Measurements from ENCODE around the gene APEX1. TPM values are rescaled to one million over a fixed set of nuclear protein-coding genes. Genes with fewer than 3 reads are reported as not detected.
"Not testable (repeated sequence)": the region's sequence is repeated elsewhere in the genome, so short reads cannot be mapped to it uniquely, and the experiment has no call there.

APEX1 gene
- polyA plus RNA-seq, 1 of the 3 experiments (the other 2 are of a cell fraction), result 279 TPM

DNA sequence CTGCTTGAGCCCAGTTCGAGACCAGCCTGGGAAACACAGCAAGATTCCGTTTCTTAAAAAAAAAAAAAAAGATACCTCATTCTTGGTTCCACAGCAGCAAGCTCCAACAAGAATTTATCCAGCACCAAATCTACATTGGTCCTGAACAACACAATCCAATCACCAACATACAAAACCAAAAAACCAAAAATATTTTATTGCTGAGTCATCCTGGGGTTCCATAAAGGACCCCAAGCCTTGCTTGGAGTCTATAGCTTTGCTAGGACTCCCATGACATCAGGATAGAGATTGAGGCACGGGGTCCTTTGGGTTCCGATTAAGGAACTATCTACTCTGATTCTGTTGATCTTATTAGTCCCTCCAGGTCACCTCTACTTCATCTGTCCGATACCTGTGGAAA is 8.1 kb upstream of the APEX1 start (continued):
- TF ChIP-seq, protein P1, sequence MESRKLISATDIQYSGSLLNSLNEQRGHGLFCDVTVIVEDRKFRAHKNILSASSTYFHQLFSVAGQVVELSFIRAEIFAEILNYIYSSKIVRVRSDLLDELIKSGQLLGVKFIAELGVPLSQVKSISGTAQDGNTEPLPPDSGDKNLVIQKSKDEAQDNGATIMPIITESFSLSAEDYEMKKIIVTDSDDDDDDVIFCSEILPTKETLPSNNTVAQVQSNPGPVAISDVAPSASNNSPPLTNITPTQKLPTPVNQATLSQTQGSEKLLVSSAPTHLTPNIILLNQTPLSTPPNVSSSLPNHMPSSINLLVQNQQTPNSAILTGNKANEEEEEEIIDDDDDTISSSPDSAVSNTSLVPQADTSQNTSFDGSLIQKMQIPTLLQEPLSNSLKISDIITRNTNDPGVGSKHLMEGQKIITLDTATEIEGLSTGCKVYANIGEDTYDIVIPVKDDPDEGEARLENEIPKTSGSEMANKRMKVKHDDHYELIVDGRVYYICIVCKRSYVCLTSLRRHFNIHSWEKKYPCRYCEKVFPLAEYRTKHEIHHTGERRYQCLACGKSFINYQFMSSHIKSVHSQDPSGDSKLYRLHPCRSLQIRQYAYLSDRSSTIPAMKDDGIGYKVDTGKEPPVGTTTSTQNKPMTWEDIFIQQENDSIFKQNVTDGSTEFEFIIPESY (IDR thresholded peaks at IDR 0.05; ENCODE audit: borderline replicate concordance, low read depth), result no peak
- TF ChIP-seq ELF1 (IDR thresholded peaks at IDR 0.05) (no peak), FOSL2 (IDR thresholded peaks at IDR 0.05; ENCODE audit: borderline replicate concordance, low read depth) (no peak), EP300 (IDR thresholded peaks at IDR 0.05; ENCODE audit: borderline replicate concordance in 1 of 2, low read depth in 1 of 2, low read length in 1 of 2) (no peak), NFIC (IDR thresholded peaks at IDR 0.05; ENCODE audit: borderline replicate concordance) (no peak), FOXM1 (IDR thresholded peaks at IDR 0.05; ENCODE audit: low read depth) (no peak), MXI1 (IDR thresholded peaks at IDR 0.05; ENCODE audit: low read depth, low read length) (no peak)
- TF ChIP-seq, protein P2, sequence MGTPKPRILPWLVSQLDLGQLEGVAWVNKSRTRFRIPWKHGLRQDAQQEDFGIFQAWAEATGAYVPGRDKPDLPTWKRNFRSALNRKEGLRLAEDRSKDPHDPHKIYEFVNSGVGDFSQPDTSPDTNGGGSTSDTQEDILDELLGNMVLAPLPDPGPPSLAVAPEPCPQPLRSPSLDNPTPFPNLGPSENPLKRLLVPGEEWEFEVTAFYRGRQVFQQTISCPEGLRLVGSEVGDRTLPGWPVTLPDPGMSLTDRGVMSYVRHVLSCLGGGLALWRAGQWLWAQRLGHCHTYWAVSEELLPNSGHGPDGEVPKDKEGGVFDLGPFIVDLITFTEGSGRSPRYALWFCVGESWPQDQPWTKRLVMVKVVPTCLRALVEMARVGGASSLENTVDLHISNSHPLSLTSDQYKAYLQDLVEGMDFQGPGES (IDR thresholded peaks at IDR 0.05; ENCODE audit: low read depth, low read length), result no peak
- TF ChIP-seq, protein P3, sequence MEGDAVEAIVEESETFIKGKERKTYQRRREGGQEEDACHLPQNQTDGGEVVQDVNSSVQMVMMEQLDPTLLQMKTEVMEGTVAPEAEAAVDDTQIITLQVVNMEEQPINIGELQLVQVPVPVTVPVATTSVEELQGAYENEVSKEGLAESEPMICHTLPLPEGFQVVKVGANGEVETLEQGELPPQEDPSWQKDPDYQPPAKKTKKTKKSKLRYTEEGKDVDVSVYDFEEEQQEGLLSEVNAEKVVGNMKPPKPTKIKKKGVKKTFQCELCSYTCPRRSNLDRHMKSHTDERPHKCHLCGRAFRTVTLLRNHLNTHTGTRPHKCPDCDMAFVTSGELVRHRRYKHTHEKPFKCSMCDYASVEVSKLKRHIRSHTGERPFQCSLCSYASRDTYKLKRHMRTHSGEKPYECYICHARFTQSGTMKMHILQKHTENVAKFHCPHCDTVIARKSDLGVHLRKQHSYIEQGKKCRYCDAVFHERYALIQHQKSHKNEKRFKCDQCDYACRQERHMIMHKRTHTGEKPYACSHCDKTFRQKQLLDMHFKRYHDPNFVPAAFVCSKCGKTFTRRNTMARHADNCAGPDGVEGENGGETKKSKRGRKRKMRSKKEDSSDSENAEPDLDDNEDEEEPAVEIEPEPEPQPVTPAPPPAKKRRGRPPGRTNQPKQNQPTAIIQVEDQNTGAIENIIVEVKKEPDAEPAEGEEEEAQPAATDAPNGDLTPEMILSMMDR (IDR thresholded peaks at IDR 0.05), result no peak

DNA sequence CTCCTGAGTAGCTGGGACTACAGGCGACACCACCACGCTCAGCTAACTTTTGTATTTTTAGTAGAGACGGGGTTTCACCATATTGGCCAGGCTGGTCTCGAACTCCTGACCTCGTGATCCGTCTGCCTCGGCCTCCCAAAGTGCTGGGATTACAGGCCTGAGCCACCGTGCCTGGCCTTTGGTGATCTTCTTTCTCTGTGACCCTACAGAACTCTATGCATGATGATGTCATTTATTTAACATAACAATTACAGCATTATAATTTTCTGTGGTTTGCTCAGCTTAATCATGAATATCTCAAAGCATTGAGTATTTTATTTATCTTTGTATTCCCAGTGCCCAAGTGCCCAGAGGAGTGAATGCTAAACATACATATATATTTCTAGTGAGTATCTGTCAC is 2.2 kb upstream of the APEX1 start:
- H3K4me1 ChIP-seq (ENCODE audit: control insufficient read depth in 1 of 2, insufficient read depth in 2 of 2, low read depth in 1 of 2, low read length in 1 of 2); H2AFZ ChIP-seq (ENCODE audit: low read depth); H3K9me3 ChIP-seq; H3K9ac ChIP-seq; H3K4me2 ChIP-seq; H3K27ac ChIP-seq (ENCODE audit: low read depth in 2 of 2, low read length in 1 of 2); H4K20me1 ChIP-seq (ENCODE audit: insufficient read depth); DNase-seq; H3K9me2 ChIP-seq; H3F3A ChIP-seq (replicated peaks; ENCODE audit: insufficient read depth); H3K4me3 ChIP-seq (ENCODE audit: low read depth in 2 of 2, low read length in 1 of 2); H3K27me3 ChIP-seq (ENCODE audit: insufficient read depth): not testable (repeated sequence)
- WGBS (ENCODE audit: low lambda C conversion rate), result 98% methylated on average over 8 of the region's 8 CpGs
- Histone ChIP-seq H3K36me3 (replicated peaks in 1 of 2; ENCODE audit: control insufficient read depth in 1 of 2, insufficient read depth in 2 of 2, low read length in 1 of 2) (peaks cover 48 to 57% of the 10 kb centered on the region in 2 experiments), H3K79me2 (ENCODE audit: insufficient read depth) (peaks cover 45% of the 10 kb centered on the region)
- CTCF ChIA-PET, result interaction anchor here (1.6 to 2.7 kb wide), 2 partner anchors 37 to 157 kb away, joined by 5 to 6 read pairs; no protein-coding TSS in a partner anchor
- POLR2A ChIA-PET, result interaction anchor here (0.5 kb wide), 1 partner anchor 110 kb away, joined by 5 read pairs; the partner anchor contains the start of gene PARP2

Data from SK-N-SH (cell line).